CD14-positive monocyte (primary cell): ENCODE results near the gene TMPRSS12. TPM values are rescaled to one million over a fixed set of nuclear protein-coding genes. Genes with fewer than 3 reads are reported as not detected.
"Not testable (repeated sequence)": the region's sequence is repeated elsewhere in the genome, so short reads cannot be mapped to it uniquely, and the experiment has no call there.

Source experiments
- DNase-seq, 3 donors: peaks; one replicate each; pipeline ENCODE4 v3.0.0-alpha.2; 2011 to 2022
- H2AFZ ChIP-seq: 2 replicates; pipeline ENCODE4 v1.6.0; 2012; ENCODE audit warnings: mild to moderate bottlenecking, low read depth, low read length, inconsistent platforms; ENCODE audit not compliant: insufficient read depth, poor library complexity, severe bottlenecking
- H3K27ac ChIP-seq, 2 donors: 1 replicate in 1 of 2; 2 replicates in 1 of 2; pipeline ENCODE4 v1.5.1; 2012 to 2013; ENCODE audit warnings: low read length in 2 of 2, control low read depth in 1 of 2, inconsistent platforms in 1 of 2, low read depth in 1 of 2, mild to moderate bottlenecking in 1 of 2
- H3K27me3 ChIP-seq, 2 donors: one replicate each; pipeline versions ENCODE4 v1.6.0 to v1.6.1; 2011 to 2013; ENCODE audit warnings: low read length in 2 of 2; ENCODE audit not compliant: control insufficient read depth in 2 of 2, insufficient read depth in 2 of 2
- H3K36me3 ChIP-seq, 2 donors: replicated peaks in 1 of 2; 1 replicate in 1 of 2; 2 replicates in 1 of 2; pipeline versions ENCODE4 v1.5.1 to v1.6.1; 2012 to 2013; ENCODE audit warnings: low read length in 2 of 2, control low read depth in 1 of 2, inconsistent platforms in 1 of 2, mild to moderate bottlenecking in 1 of 2; ENCODE audit not compliant: insufficient read depth in 2 of 2, control insufficient read depth in 1 of 2
- H3K4me1 ChIP-seq, 2 donors: 1 replicate in 1 of 2; 2 replicates in 1 of 2; pipeline versions ENCODE4 v1.5.1 to v1.6.1; 2012 to 2013; ENCODE audit warnings: low read length in 2 of 2, control low read depth in 1 of 2, inconsistent platforms in 1 of 2, mild to moderate bottlenecking in 1 of 2, moderate library complexity in 1 of 2; ENCODE audit not compliant: insufficient read depth in 2 of 2, control insufficient read depth in 1 of 2
- H3K4me2 ChIP-seq: replicated peaks from 2 replicates; pipeline ENCODE3; 2012; ENCODE audit warnings: low read length, moderate library complexity, mild to moderate bottlenecking; ENCODE audit not compliant: poor library complexity, severe bottlenecking; ENCODE audit errors: extremely low read depth
- H3K4me3 ChIP-seq, 3 experiments: fragments of 200-600 bp in 1 of 3; sonication (generic) in 1 of 3; replicated peaks in 1 of 3; 1 replicate in 2 of 3; 2 replicates in 1 of 3; pipeline ENCODE4 v1.5.1; 2011 to 2013; ENCODE audit warnings: low read length in 3 of 3, mild to moderate bottlenecking in 3 of 3, control low read depth in 2 of 3, low read depth in 2 of 3, inconsistent platforms in 1 of 3, moderate library complexity in 1 of 3
- H3K79me2 ChIP-seq: 2 replicates; pipeline ENCODE4 v1.6.0; 2012; ENCODE audit warnings: mild to moderate bottlenecking, control low read depth, inconsistent platforms, low read length, moderate library complexity; ENCODE audit not compliant: insufficient read depth
- H3K9ac ChIP-seq: 2 replicates; pipeline ENCODE4 v1.6.0; 2017; ENCODE audit warnings: low read length, mild to moderate bottlenecking; ENCODE audit not compliant: insufficient read depth, poor library complexity, severe bottlenecking
- H3K9me3 ChIP-seq, 2 donors: replicated peaks in 1 of 2; 1 replicate in 1 of 2; 2 replicates in 1 of 2; pipeline versions ENCODE4 v1.5.1 to v1.6.1; 2012 to 2013; ENCODE audit warnings: low read length in 2 of 2, control low read depth in 1 of 2; ENCODE audit not compliant: control insufficient read depth in 1 of 2, insufficient read depth in 1 of 2
- H4K20me1 ChIP-seq: 2 replicates; pipeline ENCODE4 v1.6.0; 2012; ENCODE audit warnings: mild to moderate bottlenecking, low read length, control low read depth, moderate library complexity; ENCODE audit not compliant: insufficient read depth
- H3K27ac Mint-ChIP-seq, 7 donors: one replicate each; pipeline ENCODE4 v1.8.0; 2020; ENCODE audit warnings: mild to moderate bottlenecking in 7 of 7, mixed read lengths in 7 of 7, moderate library complexity in 6 of 7, inconsistent platforms in 2 of 7
- H3K27me3 Mint-ChIP-seq, 3 donors: one replicate each; pipeline ENCODE4 v1.8.0; 2021 to 2022; ENCODE audit warnings: low read depth in 3 of 3, mild to moderate bottlenecking in 3 of 3, mixed read lengths in 3 of 3, moderate library complexity in 3 of 3, inconsistent platforms in 1 of 3
- H3K36me3 Mint-ChIP-seq, 2 donors: one replicate each; pipeline ENCODE4 v1.8.0; 2020; ENCODE audit warnings: mixed read lengths in 2 of 2, inconsistent platforms in 1 of 2, mild to moderate bottlenecking in 1 of 2
- H3K4me1 Mint-ChIP-seq: one replicate; pipeline ENCODE4 v1.8.0; 2020; ENCODE audit warnings: mild to moderate bottlenecking, mixed read lengths
- H3K4me3 Mint-ChIP-seq, 2 donors: one replicate each; pipeline ENCODE4 v1.8.0; 2020; ENCODE audit warnings: mild to moderate bottlenecking in 2 of 2, mixed read lengths in 2 of 2, moderate library complexity in 1 of 2
- H3K9me3 Mint-ChIP-seq, 7 donors: one replicate each; pipeline ENCODE4 v1.8.0; 2020 to 2022; ENCODE audit warnings: mixed read lengths in 7 of 7, mild to moderate bottlenecking in 6 of 7, moderate library complexity in 6 of 7, inconsistent platforms in 2 of 7
- CTCF ChIP-seq: fragments of 200-600 bp; IDR thresholded peaks from one replicate; pipeline ENCODE4 v1.8.0; 2022; ENCODE audit warnings: antibody characterized with exemption, mild to moderate bottlenecking
- WGBS: methylation state at CpG from one replicate; pipeline ENCODE4 v1.1.5; 2013; ENCODE audit warnings: missing lambda C conversion rate; ENCODE audit not compliant: insufficient coverage; 5-methylcytosine and 5-hydroxymethylcytosine counted together
- intact Hi-C, 2 donors: fragments of 100-400 bp; cut with micrococcal nuclease; formaldehyde crosslinking; loops; one replicate each; pipeline versions ENCODE4 v1.15.0 to v1.15.1; 2023
- polyA plus RNA-seq, 3 donors: library from polyadenylated mRNA; depleted of rRNA in 1 of 3; unstranded in 2 of 3; stranded (reverse) in 1 of 3; fragments of 300-500 nt in 2 of 3; fragments of >200 nt in 1 of 3; fragmentation: Illumina TruSeq in 2 of 3; gene quantifications; 1 replicate in 2 of 3; 2 replicates in 1 of 3; pipeline ENCODE4 v1.2.3, GENCODE V29; 2012 to 2021

The TMPRSS12 gene
- polyA plus RNA-seq, 3 donors: not detected

DNA sequence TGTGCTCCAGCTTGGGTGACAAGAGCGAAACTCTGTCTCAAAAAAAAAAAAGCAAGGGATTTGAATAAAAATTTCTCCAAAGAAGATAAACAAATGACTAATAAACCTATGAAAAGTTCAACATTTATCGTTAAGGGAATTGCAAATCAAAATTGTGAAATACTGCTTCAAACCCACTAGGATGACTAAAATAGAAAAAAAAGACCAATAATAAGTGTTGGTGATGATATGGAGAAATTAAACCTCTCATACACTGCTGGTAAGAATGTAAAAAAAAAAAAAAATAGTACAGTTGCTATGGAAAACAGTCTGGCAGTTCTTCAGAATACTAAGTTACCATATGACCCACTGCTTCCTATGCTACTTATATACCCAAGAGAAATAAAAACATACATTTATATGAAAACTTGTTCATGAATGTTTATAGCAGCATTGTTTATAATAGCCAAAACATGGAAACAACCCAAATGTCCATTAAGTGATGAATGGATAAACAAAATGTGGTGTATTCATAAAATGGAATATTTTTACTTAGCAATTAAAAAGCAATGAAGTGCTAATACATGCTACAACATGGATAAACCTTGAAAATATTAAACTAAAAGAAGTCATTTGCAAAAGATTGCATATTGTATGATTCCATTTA is 39.4 kb upstream of the TMPRSS12 start:
- Histone ChIP-seq H3K4me2 (no peak overlapping the region), H3K9me3 (peaks cover 22 to 24% of the 10 kb centered on the region in 2 donors)
- no peaks in the 10 kb centered on the region for H3K27me3 Mint-ChIP-seq

DNA sequence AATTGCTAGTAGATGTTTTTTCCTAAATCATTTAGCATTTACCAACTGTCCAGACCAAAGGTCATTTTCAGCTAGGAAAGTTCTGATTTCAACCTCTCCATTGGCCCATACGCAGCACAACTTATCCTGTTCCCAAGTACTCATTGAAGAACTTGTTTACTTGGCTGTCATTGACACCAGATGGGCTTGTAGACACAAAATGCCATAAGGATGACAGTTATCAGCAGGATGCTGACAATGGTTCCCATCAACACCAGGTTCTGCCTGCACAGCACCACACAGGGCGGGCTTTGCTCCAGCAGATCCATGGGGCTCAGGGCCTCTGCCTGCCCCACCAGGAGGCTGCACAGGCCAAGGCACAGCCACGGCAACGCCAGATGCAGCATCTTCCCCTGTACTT is 36.5 kb upstream of the TMPRSS12 start:
- H3K9me3 Mint-ChIP-seq: peaks cover 0 to 5% (median 2%) of the 10 kb centered on the region in 7 donors
- no peak overlapping the region for H2AFZ ChIP-seq
- H3K4me3 ChIP-seq: no peak overlapping the region
- H3K4me1 Mint-ChIP-seq: no peaks in the 10 kb centered on the region
- peak overlapping the region in 1 of 2 donors; percentile 7 for H3K27ac ChIP-seq
- H3K4me2 ChIP-seq: no peak overlapping the region
- no peaks in the 10 kb centered on the region for H4K20me1 ChIP-seq
- H3K27ac Mint-ChIP-seq: no peak overlapping the region
- peaks cover 29 to 64% of the 10 kb centered on the region in 2 donors for H3K36me3 Mint-ChIP-seq
- no peak for TF ChIP-seq CTCF
- intact Hi-C loops: no loop called here
- no peak overlapping the region for H3K4me3 Mint-ChIP-seq
- no peaks in the 10 kb centered on the region for H3K4me1 ChIP-seq
- 100% methylated on average over 1 of the region's 4 CpGs for WGBS
- H3K9ac ChIP-seq: no peak overlapping the region
- peaks cover 29 to 71% of the 10 kb centered on the region in 2 donors for H3K36me3 ChIP-seq
- H3K27me3 Mint-ChIP-seq: no peaks in the 10 kb centered on the region
- H3K9me3 ChIP-seq: peaks cover 0 to 6% of the 10 kb centered on the region in 2 donors
- no peak for DNase-seq
- H3K27me3 ChIP-seq: no peaks in the 10 kb centered on the region
- H3K79me2 ChIP-seq: no peaks in the 10 kb centered on the region

More for the DNA sequence above, 39.4 kb upstream of the TMPRSS12 start:
- no peak for DNase-seq
- TF ChIP-seq CTCF: no peak
- Mint-ChIP-seq H3K9me3 (peaks cover 17 to 30% (median 28%) of the 10 kb centered on the region in 7 donors), H3K4me3 (no peak overlapping the region), H3K4me1 (no peaks in the 10 kb centered on the region), H3K36me3 (peaks cover 43 to 67% of the 10 kb centered on the region in 2 donors), H3K27ac (no peak overlapping the region)
- intact Hi-C loops: no loop called here
- Histone ChIP-seq H3K4me3 (no peak overlapping the region), H3K9ac (no peak overlapping the region), H3K79me2 (no peaks in the 10 kb centered on the region), H4K20me1 (no peaks in the 10 kb centered on the region), H3K36me3 (peaks cover 29 to 74% of the 10 kb centered on the region in 2 donors), H3K27ac (no peak overlapping the region), H3K4me1 (no peaks in the 10 kb centered on the region), H3K27me3 (no peaks in the 10 kb centered on the region), H2AFZ (no peak overlapping the region)
- WGBS: no CpG with 5 or more reads among the region's 2 CpGs

DNA sequence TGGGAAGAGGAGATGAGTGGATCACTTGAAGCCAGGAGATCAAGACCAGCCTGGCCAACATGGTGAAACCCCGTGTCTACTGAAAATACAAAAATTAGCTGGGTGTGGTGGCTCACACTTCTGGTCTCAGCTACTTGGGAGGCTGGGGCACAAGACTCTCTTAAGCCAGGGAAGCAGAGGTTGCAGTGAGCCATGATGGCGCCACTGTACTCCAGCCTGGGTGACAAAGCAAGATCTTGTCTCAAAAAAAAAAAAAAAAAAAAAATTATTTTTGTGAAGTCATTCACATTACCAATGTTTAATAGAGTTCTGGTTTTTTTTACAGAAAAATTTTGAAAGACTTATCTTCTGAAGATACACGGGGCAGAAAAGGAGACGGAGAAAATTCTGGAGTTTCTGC is 33.6 kb upstream of the TMPRSS12 start:
- H3K27ac ChIP-seq, H2AFZ ChIP-seq, H3K4me3 ChIP-seq, H3K27me3 ChIP-seq, H3K4me2 ChIP-seq, H3K9ac ChIP-seq, H3K9me3 Mint-ChIP-seq, H3K4me1 ChIP-seq, H3K9me3 ChIP-seq, H4K20me1 ChIP-seq, H3K27ac Mint-ChIP-seq, intact Hi-C loops, H3K4me1 Mint-ChIP-seq, H3K79me2 ChIP-seq, H3K4me3 Mint-ChIP-seq, DNase-seq, H3K27me3 Mint-ChIP-seq: not testable (repeated sequence)
- WGBS: no CpG with 5 or more reads among the region's 4 CpGs
- peaks cover 47 to 80% of the 10 kb centered on the region in 2 donors for H3K36me3 ChIP-seq
- peaks cover 42 to 67% of the 10 kb centered on the region in 2 donors for H3K36me3 Mint-ChIP-seq
